H9 (cell line): ENCODE data around the gene NHS. TPM values are rescaled to one million over a fixed set of nuclear protein-coding genes. Genes with fewer than 3 reads are reported as not detected.

Source experiments
- DNase-seq: peaks from one replicate; pipeline ENCODE4 v3.0.0-alpha.2; 2017
- H2AFZ ChIP-seq: one replicate; pipeline ENCODE4 v1.6.1; 2013; ENCODE audit warnings: mild to moderate bottlenecking, low read length, control low read depth, moderate library complexity
- H2AK5ac ChIP-seq: 2 replicates; pipeline ENCODE4 v1.6.1; 2013; ENCODE audit warnings: low read length, control low read depth, mixed read lengths; ENCODE audit not compliant: insufficient read length
- H2BK120ac ChIP-seq: one replicate; pipeline ENCODE4 v1.6.1; 2013; ENCODE audit warnings: low read depth, mild to moderate bottlenecking, low read length, control low read depth, inconsistent platforms; ENCODE audit not compliant: poor library complexity, severe bottlenecking
- H2BK12ac ChIP-seq: 2 replicates; pipeline ENCODE4 v1.6.1; 2013; ENCODE audit warnings: low read length, control low read depth, mixed read lengths, low read depth; ENCODE audit not compliant: insufficient read length
- H2BK15ac ChIP-seq: 2 replicates; pipeline ENCODE4 v1.6.1; 2013; ENCODE audit warnings: low read depth, low read length, control low read depth
- H2BK20ac ChIP-seq: one replicate; pipeline ENCODE4 v1.6.1; 2013; ENCODE audit warnings: low read depth, mild to moderate bottlenecking, low read length, control low read depth, inconsistent platforms; ENCODE audit not compliant: poor library complexity, severe bottlenecking
- H2BK5ac ChIP-seq: 2 replicates; pipeline ENCODE4 v1.6.1; 2013; ENCODE audit warnings: low read length, control low read depth, mixed read lengths; ENCODE audit not compliant: insufficient read length
- H3K14ac ChIP-seq: 2 replicates; pipeline ENCODE4 v1.6.1; 2013; ENCODE audit warnings: low read length, control low read depth; ENCODE audit not compliant: insufficient read depth
- H3K18ac ChIP-seq: 2 replicates; pipeline ENCODE4 v1.6.1; 2013; ENCODE audit warnings: low read depth, mild to moderate bottlenecking, mixed read lengths, low read length, control low read depth; ENCODE audit not compliant: insufficient read length
- H3K23ac ChIP-seq: 2 replicates; pipeline ENCODE4 v1.6.1; 2013; ENCODE audit warnings: low read length, control low read depth, mixed read lengths, low read depth; ENCODE audit not compliant: insufficient read length
- H3K23me2 ChIP-seq: 2 replicates; pipeline ENCODE4 v1.6.1; 2013; ENCODE audit warnings: low read depth, mild to moderate bottlenecking, mixed read lengths, low read length, control low read depth; ENCODE audit not compliant: insufficient read length, poor library complexity, severe bottlenecking
- H3K27ac ChIP-seq: 2 replicates; pipeline ENCODE4 v1.5.1; 2013; ENCODE audit warnings: low read length, control low read depth, mixed read lengths, low read depth; ENCODE audit not compliant: insufficient read length
- H3K27me3 ChIP-seq: 2 replicates; pipeline ENCODE4 v1.6.1; 2013; ENCODE audit warnings: low read length, control low read depth, inconsistent platforms; ENCODE audit not compliant: insufficient read depth
- H3K4ac ChIP-seq: 2 replicates; pipeline ENCODE4 v1.6.1; 2013; ENCODE audit warnings: low read depth, mild to moderate bottlenecking, control low read depth, inconsistent platforms, low read length, moderate library complexity
- H3K4me1 ChIP-seq: 2 replicates; pipeline ENCODE4 v1.6.1; 2013; ENCODE audit warnings: low read length, control low read depth, inconsistent platforms; ENCODE audit not compliant: insufficient read depth
- H3K4me2 ChIP-seq: 2 replicates; pipeline ENCODE4 v1.6.1; 2013; ENCODE audit warnings: low read length, control low read depth, mixed read lengths; ENCODE audit not compliant: insufficient read length, insufficient read depth
- H3K56ac ChIP-seq: 2 replicates; pipeline ENCODE4 v1.6.1; 2013; ENCODE audit warnings: low read depth, mild to moderate bottlenecking, mixed read lengths, low read length, control low read depth; ENCODE audit not compliant: insufficient read length
- H3K79me1 ChIP-seq: 2 replicates; pipeline ENCODE4 v1.6.1; 2013; ENCODE audit warnings: low read depth, mild to moderate bottlenecking, moderate library complexity, low read length, control low read depth, inconsistent platforms; ENCODE audit not compliant: insufficient read depth, poor library complexity, severe bottlenecking
- H3K79me2 ChIP-seq: 2 replicates; pipeline ENCODE4 v1.6.1; 2013; ENCODE audit warnings: low read length, control low read depth, inconsistent platforms; ENCODE audit not compliant: insufficient read depth
- H3K9ac ChIP-seq: 2 replicates; pipeline ENCODE4 v1.6.1; 2013; ENCODE audit warnings: low read length, control low read depth, mixed read lengths; ENCODE audit not compliant: insufficient read length; ENCODE audit errors: extremely low read depth
- H3K9me3 ChIP-seq: one replicate; pipeline ENCODE4 v1.6.1; 2013; ENCODE audit warnings: low read depth, low read length, inconsistent platforms; ENCODE audit not compliant: control insufficient read depth
- H3T11ph ChIP-seq: one replicate; pipeline ENCODE4 v1.6.1; 2013; ENCODE audit warnings: mild to moderate bottlenecking, low read length, control low read depth, inconsistent platforms
- H4K20me1 ChIP-seq: one replicate; pipeline ENCODE4 v1.6.1; 2013; ENCODE audit not compliant: control insufficient read depth, insufficient read length, insufficient read depth
- H4K5ac ChIP-seq: 2 replicates; pipeline ENCODE4 v1.6.1; 2013; ENCODE audit warnings: low read depth, mild to moderate bottlenecking, mixed read lengths, low read length, control low read depth; ENCODE audit not compliant: insufficient read length
- H4K8ac ChIP-seq: replicated peaks from 2 replicates; pipeline ENCODE4 v1.6.1; 2013; ENCODE audit warnings: low read length, control low read depth, mixed read lengths, low read depth; ENCODE audit not compliant: insufficient read length
- H4K91ac ChIP-seq: 2 replicates; pipeline ENCODE4 v1.6.1; 2013; ENCODE audit warnings: low read depth, mild to moderate bottlenecking, moderate library complexity, mixed read lengths, low read length, control low read depth; ENCODE audit not compliant: insufficient read length
- H3K27ac Mint-ChIP-seq, 3 experiments: 2 replicates in 2 of 3; 3 replicates in 1 of 3; pipeline ENCODE4 v1.8.0; 2020 to 2021; ENCODE audit warnings: mixed read lengths in 3 of 3, mild to moderate bottlenecking in 1 of 3, moderate library complexity in 1 of 3
- H3K27me3 Mint-ChIP-seq: 2 replicates; pipeline ENCODE4 v1.8.0; 2021; ENCODE audit warnings: low read depth, mild to moderate bottlenecking, moderate library complexity, mixed read lengths
- H3K36me3 Mint-ChIP-seq, 3 experiments: 2 replicates in 2 of 3; 3 replicates in 1 of 3; pipeline ENCODE4 v1.8.0; 2020 to 2021; ENCODE audit warnings: low read depth in 3 of 3, mixed read lengths in 3 of 3; ENCODE audit not compliant: insufficient read depth in 1 of 3
- H3K4me1 Mint-ChIP-seq, 2 experiments: 2 replicates each; pipeline ENCODE4 v1.8.0; 2020; ENCODE audit warnings: mixed read lengths in 2 of 2
- H3K4me3 Mint-ChIP-seq, 2 experiments: 2 replicates in 1 of 2; 3 replicates in 1 of 2; pipeline ENCODE4 v1.8.0; 2020 to 2021; ENCODE audit warnings: mild to moderate bottlenecking in 2 of 2, mixed read lengths in 2 of 2, moderate library complexity in 1 of 2
- H3K9me3 Mint-ChIP-seq, 2 experiments: 2 replicates in 1 of 2; 3 replicates in 1 of 2; pipeline ENCODE4 v1.8.0; 2020; ENCODE audit warnings: mild to moderate bottlenecking in 2 of 2, mixed read lengths in 2 of 2, moderate library complexity in 1 of 2
- CTCF ChIP-seq: fragments of 200-600 bp; sonication (generic); conservative IDR thresholded peaks from 3 replicates; pipeline ENCODE4 v1.8.0; 2021; ENCODE audit warnings: antibody characterized with exemption, mild to moderate bottlenecking
- WGBS: extraction: QIAGEN DNeasy Blood & Tissue Kit; methylation state at CpG from one replicate; pipeline ENCODE4 v1.1.7; 2013; ENCODE audit warnings: missing lambda C conversion rate, low lambda C conversion rate, mixed read lengths; ENCODE audit not compliant: insufficient read length; ENCODE audit errors: extremely low coverage; 5-methylcytosine and 5-hydroxymethylcytosine counted together
- total RNA-seq: library from RNA; stranded (reverse); gene quantifications from 2 replicates; pipeline ENCODE4 v1.2.1, GENCODE V29; 2021

Gene NHS
- total RNA-seq, 1 experiment from 2014 or later: 8.7 TPM

- Mint-ChIP-seq H3K27ac (no peak overlapping the region), H3K4me1 (peaks cover 44 to 54% of the 10 kb centered on the region in 2 experiments), H3K4me3 (no peak overlapping the region), H3K27me3 (peaks cover 43% of the 10 kb centered on the region), H3K36me3 (peaks cover 0 to 1% (median 0%) of the 10 kb centered on the region in 3 experiments; a peak in 2 of 7 replicates), H3K9me3 (peaks cover 4 to 6% of the 10 kb centered on the region in 2 experiments; a peak in 4 of 5 replicates)
- H3K27ac ChIP-seq: no peak overlapping the region
- H3K79me2 ChIP-seq: 0 out of 2 replicates have a peak, but pooled peaks cover 2% of the 10 kb centered on the region
- H2BK12ac ChIP-seq: no peak overlapping the region
- H2AFZ ChIP-seq: no peak overlapping the region
- H4K20me1 ChIP-seq: no peaks in the 10 kb centered on the region
- no peaks in the 10 kb centered on the region for H3K9me3 ChIP-seq
- no peak overlapping the region for H2BK15ac ChIP-seq
- no CpG with 5 or more reads among the region's 2 CpGs for whole genome bisulfite sequencing
- H3K79me1 ChIP-seq: no peaks in the 10 kb centered on the region
- no peak overlapping the region for H3T11ph ChIP-seq
- H3K4ac ChIP-seq: no peak overlapping the region
- H3K18ac ChIP-seq: no peak overlapping the region
- H3K4me2 ChIP-seq: no peak overlapping the region
- no peak overlapping the region for H3K14ac ChIP-seq
- TF ChIP-seq CTCF: no peak
- no peak overlapping the region for H3K9ac ChIP-seq
- no peak overlapping the region for H3K56ac ChIP-seq
- no peak overlapping the region for H4K8ac ChIP-seq
- H3K4me1 ChIP-seq: peaks cover 17% of the 10 kb centered on the region; the same call in 1 of the 2 replicates
- H4K91ac ChIP-seq: no peak overlapping the region
- no peak for DNase-seq
- H3K23ac ChIP-seq: no peak overlapping the region
- H2BK5ac ChIP-seq: no peak overlapping the region
- no peak overlapping the region for H2AK5ac ChIP-seq
- H3K27me3 ChIP-seq: no peaks in the 10 kb centered on the region
- no peaks in the 10 kb centered on the region for H3K23me2 ChIP-seq
- H4K5ac ChIP-seq: no peak overlapping the region
- H2BK120ac ChIP-seq: no peak overlapping the region
- no peak overlapping the region for H2BK20ac ChIP-seq
These were observed 35.7 kb downstream of the NHS start for GRCh38 chrX:17410651-17411050.
